GM19099 (cell line): ENCODE results near the gene CABYR.

ENCODE experiments used
- POLR2A ChIP-seq: IDR thresholded peaks from 3 replicates; pipeline ENCODE4 v1.6.1; 2011; ENCODE audit warnings: low read depth; ENCODE audit not compliant: insufficient read length; ENCODE audit errors: extremely low read depth

The CABYR gene

GRCh38 chr18:24118750-24119577 lies 19.9 kb upstream of the CABYR start:
- TF ChIP-seq POLR2A, result no peak

- TF ChIP-seq POLR2A, result no peak
Measured at GRCh38 chr18:24120676-24121075, 18.2 kb upstream of the CABYR start.

GRCh38 chr18:24121625-24122024 lies 17.2 kb upstream of the CABYR start:
- no peak for TF ChIP-seq POLR2A

GRCh38 chr18:24126155-24126961 lies 12.5 kb upstream of the CABYR start:
- no peak for TF ChIP-seq POLR2A

- TF ChIP-seq POLR2A, result no peak
Measured at GRCh38 chr18:24127735-24128134, 11.1 kb upstream of the CABYR start.

GRCh38 chr18:24128700-24129099 lies 10.2 kb upstream of the CABYR start:
- TF ChIP-seq POLR2A, result no peak

- no peak for TF ChIP-seq POLR2A
Measured at GRCh38 chr18:24130494-24130893, 8.4 kb upstream of the CABYR start.

GRCh38 chr18:24136967-24137373 lies 1.9 kb upstream of the CABYR start:
- TF ChIP-seq POLR2A, result no peak

GRCh38 chr18:24138409-24138788 lies 463 bp upstream of the CABYR start:
- no peak for TF ChIP-seq POLR2A

GRCh38 chr18:24140697-24141096 lies 1.8 kb downstream of the CABYR start:
- no peak for TF ChIP-seq POLR2A

GRCh38 chr18:24142376-24142775 lies 3.5 kb downstream of the CABYR start:
- TF ChIP-seq POLR2A, result no peak

- TF ChIP-seq POLR2A, result no peak
Measured at GRCh38 chr18:24153397-24153796, 14.5 kb downstream of the CABYR start.

GRCh38 chr18:24157855-24158254 lies 19.0 kb downstream of the CABYR start:
- TF ChIP-seq POLR2A, result no peak

- TF ChIP-seq POLR2A, result no peak
Measured at GRCh38 chr18:24160086-24160485, 21.2 kb downstream of the CABYR start.

GRCh38 chr18:24161304-24161703 lies 22.4 kb downstream of the CABYR start:
- TF ChIP-seq POLR2A, result no peak

- no peak for TF ChIP-seq POLR2A
Measured at GRCh38 chr18:24168496-24168895, 29.6 kb downstream of the CABYR start.

- TF ChIP-seq POLR2A, result no peak
Measured at GRCh38 chr18:24170360-24170759, 31.5 kb downstream of the CABYR start.

- no peak for TF ChIP-seq POLR2A
Measured at GRCh38 chr18:24173997-24174396, 35.1 kb downstream of the CABYR start.
